CD4-positive, CD25-positive, alpha-beta regulatory T cell (primary cell): Measurements from ENCODE around the gene BPIFB4. TPM values are rescaled to one million over a fixed set of nuclear protein-coding genes. Genes with fewer than 3 reads are reported as not detected.
"Not testable (repeated sequence)": the region's sequence is repeated elsewhere in the genome, so short reads cannot be mapped to it uniquely, and the experiment has no call there.

Source experiments
- ATAC-seq, 2 donors: fragments of 150-1000 bp; cut with Tn5 transposase; one replicate each; pipeline ENCODE4 v1.10.0; 2021; ENCODE audit warnings: low read depth in 2 of 2, moderate number of reproducible peaks in 2 of 2, moderate library complexity in 1 of 2
- DNase-seq, 3 donors: peaks; one replicate each; pipeline versions ENCODE4 v3.0.0 to v3.0.0-alpha.2; 2012 to 2022; ENCODE audit warnings: mixed read lengths in 1 of 3
- H3K27ac ChIP-seq: one replicate; pipeline ENCODE4 v1.7.0; 2013; ENCODE audit warnings: mild to moderate bottlenecking, low read length; ENCODE audit not compliant: insufficient read depth, poor library complexity, severe bottlenecking
- H3K27me3 ChIP-seq: one replicate; pipeline ENCODE4 v1.7.0; 2013; ENCODE audit warnings: low read length; ENCODE audit not compliant: control insufficient read depth, insufficient read depth
- H3K36me3 ChIP-seq: one replicate; pipeline ENCODE4 v1.7.0; 2013; ENCODE audit warnings: mild to moderate bottlenecking, low read length, moderate library complexity; ENCODE audit not compliant: control insufficient read depth, insufficient read depth
- H3K4me1 ChIP-seq: 2 replicates; pipeline ENCODE4 v1.7.0; 2013; ENCODE audit warnings: mild to moderate bottlenecking, low read length; ENCODE audit not compliant: insufficient read depth, control insufficient read depth, poor library complexity, severe bottlenecking
- H3K4me3 ChIP-seq: one replicate; pipeline ENCODE4 v1.7.0; 2013; ENCODE audit warnings: low read depth, mild to moderate bottlenecking, low read length, moderate library complexity
- H3K9me3 ChIP-seq, 2 experiments: 1 replicate in 1 of 2; 2 replicates in 1 of 2; pipeline ENCODE4 v1.7.0; 2013; ENCODE audit warnings: low read length in 2 of 2, mild to moderate bottlenecking in 1 of 2, moderate library complexity in 1 of 2; ENCODE audit not compliant: control insufficient read depth in 2 of 2
- H3K27ac Mint-ChIP-seq, 3 donors: one replicate each; pipeline ENCODE4 v1.8.0; 2020 to 2022; ENCODE audit warnings: mild to moderate bottlenecking in 3 of 3, mixed read lengths in 3 of 3, moderate library complexity in 2 of 3
- H3K27me3 Mint-ChIP-seq: one replicate; pipeline ENCODE4 v1.8.0; 2022; ENCODE audit warnings: mild to moderate bottlenecking, mixed read lengths
- H3K36me3 Mint-ChIP-seq: one replicate; pipeline ENCODE4 v1.8.0; 2020; ENCODE audit warnings: mixed read lengths
- H3K4me1 Mint-ChIP-seq, 4 donors: one replicate each; pipeline ENCODE4 v1.8.0; 2020 to 2022; ENCODE audit warnings: mixed read lengths in 4 of 4, mild to moderate bottlenecking in 1 of 4
- H3K4me3 Mint-ChIP-seq, 4 donors: one replicate each; pipeline ENCODE4 v1.8.0; 2020 to 2022; ENCODE audit warnings: mild to moderate bottlenecking in 4 of 4, mixed read lengths in 4 of 4, moderate library complexity in 3 of 4
- H3K9me3 Mint-ChIP-seq, 7 donors: one replicate each; pipeline ENCODE4 v1.8.0; 2020 to 2022; ENCODE audit warnings: mixed read lengths in 7 of 7, mild to moderate bottlenecking in 3 of 7, moderate library complexity in 2 of 7
- polyA plus RNA-seq, 4 donors: library from polyadenylated mRNA; unstranded; fragments of 300-500 nt; fragmentation: Illumina TruSeq; gene quantifications; one replicate each; pipeline ENCODE4 v1.2.3, GENCODE V29; 2021
- total RNA-seq: library from RNA; stranded (reverse); gene quantifications from one replicate; pipeline ENCODE4 v1.2.3, GENCODE V29; 2022

Gene BPIFB4
- total and polyA plus RNA-seq, 5 donors from 2014 or later, result not detected

GRCh38 chr20:33111306-33111705 is 31.9 kb downstream of the BPIFB4 start:
- no peak for ATAC-seq
- no peak overlapping the region for H3K27ac Mint-ChIP-seq
- no peak overlapping the region for H3K4me3 Mint-ChIP-seq

DNA sequence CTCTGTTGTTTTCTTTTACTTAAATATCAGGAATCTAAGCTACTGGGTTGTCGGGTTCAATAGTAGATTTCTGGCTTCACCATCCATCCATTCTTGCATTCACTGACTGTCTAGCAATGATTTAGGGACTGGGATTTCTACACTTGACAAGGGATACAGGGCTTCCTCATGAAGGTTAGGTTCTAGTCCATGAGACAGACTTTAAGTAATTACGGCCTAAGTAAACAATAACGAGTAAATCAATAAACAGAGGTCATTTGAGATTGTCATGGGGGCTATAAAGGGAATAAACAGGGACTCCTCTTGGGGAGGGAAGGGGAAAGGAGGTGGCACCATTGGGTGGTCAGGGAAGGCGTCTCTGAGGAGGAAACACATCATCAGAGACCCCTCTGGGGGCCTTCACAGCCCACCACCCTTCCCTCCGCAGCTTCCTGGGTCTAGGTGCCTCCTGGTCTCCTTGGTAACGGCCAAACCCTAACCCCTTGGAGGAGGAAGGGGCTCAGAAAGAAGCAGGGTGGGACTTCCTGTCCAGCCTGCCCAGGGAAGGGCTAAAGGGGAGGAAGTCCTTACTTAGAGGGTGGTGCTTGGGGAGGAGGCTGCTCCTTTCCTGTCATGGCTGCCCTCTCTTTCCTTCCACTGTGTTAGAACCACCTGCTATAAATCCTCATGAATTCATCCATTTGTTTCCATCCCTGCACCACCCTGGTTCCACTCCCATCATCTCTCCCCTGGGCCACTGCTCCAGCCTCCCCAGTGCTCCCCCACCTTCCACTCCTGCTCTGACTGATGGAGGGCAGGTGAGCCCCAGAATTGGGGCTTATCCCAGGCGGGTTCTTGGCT is 33.3 kb downstream of the BPIFB4 start:
- Mint-ChIP-seq H3K36me3 (no peaks in the 10 kb centered on the region), H3K9me3 (peaks cover 0 to 1% (median 0%) of the 10 kb centered on the region in 7 donors), H3K4me3 (no peak overlapping the region), H3K27me3 (peaks cover 11% of the 10 kb centered on the region), H3K4me1 (no peaks in the 10 kb centered on the region), H3K27ac (no peak overlapping the region)
- no peaks in the 10 kb centered on the region for H3K9me3 ChIP-seq
- no peak overlapping the region for H3K4me3 ChIP-seq
- DNase-seq (no peak), ATAC-seq (no peak)
- no peaks in the 10 kb centered on the region for H3K4me1 ChIP-seq
- H3K27me3 ChIP-seq, result no peaks in the 10 kb centered on the region
- no peaks in the 10 kb centered on the region for H3K36me3 ChIP-seq
- no peak overlapping the region for H3K27ac ChIP-seq

More at GRCh38 chr20:33111306-33111705, 31.9 kb downstream of the BPIFB4 start:
- no peaks in the 10 kb centered on the region for H3K36me3 ChIP-seq
- H3K27ac ChIP-seq, result no peak overlapping the region
- no peaks in the 10 kb centered on the region for H3K27me3 ChIP-seq
- no peak overlapping the region for H3K4me3 ChIP-seq
- H3K4me1 ChIP-seq, result no peaks in the 10 kb centered on the region
- H3K36me3 Mint-ChIP-seq, result no peaks in the 10 kb centered on the region
- no peaks in the 10 kb centered on the region for H3K9me3 ChIP-seq
- H3K4me1 Mint-ChIP-seq, result no peaks in the 10 kb centered on the region
- peaks cover 0 to under 1% (median 0%) of the 10 kb centered on the region in 7 donors for H3K9me3 Mint-ChIP-seq
- DNase-seq, result no peak
- H3K27me3 Mint-ChIP-seq, result peaks cover 16% of the 10 kb centered on the region

GRCh38 chr20:33113387-33113908 is 34.0 kb downstream of the BPIFB4 start:
- peaks cover 11% of the 10 kb centered on the region for H3K27me3 Mint-ChIP-seq
- H3K36me3 Mint-ChIP-seq, result no peaks in the 10 kb centered on the region
- Histone ChIP-seq H3K4me1 (no peaks in the 10 kb centered on the region), H3K27ac (no peak overlapping the region), H3K36me3 (no peaks in the 10 kb centered on the region), H3K27me3 (no peaks in the 10 kb centered on the region), H3K4me3 (no peak overlapping the region), H3K9me3 (no peaks in the 10 kb centered on the region)
- no peak overlapping the region for H3K4me3 Mint-ChIP-seq
- ATAC-seq (no peak), DNase-seq (no peak)
- peaks cover 0 to 1% (median 0%) of the 10 kb centered on the region in 7 donors for H3K9me3 Mint-ChIP-seq
- H3K4me1 Mint-ChIP-seq, result no peaks in the 10 kb centered on the region
- no peak overlapping the region for H3K27ac Mint-ChIP-seq

DNA sequence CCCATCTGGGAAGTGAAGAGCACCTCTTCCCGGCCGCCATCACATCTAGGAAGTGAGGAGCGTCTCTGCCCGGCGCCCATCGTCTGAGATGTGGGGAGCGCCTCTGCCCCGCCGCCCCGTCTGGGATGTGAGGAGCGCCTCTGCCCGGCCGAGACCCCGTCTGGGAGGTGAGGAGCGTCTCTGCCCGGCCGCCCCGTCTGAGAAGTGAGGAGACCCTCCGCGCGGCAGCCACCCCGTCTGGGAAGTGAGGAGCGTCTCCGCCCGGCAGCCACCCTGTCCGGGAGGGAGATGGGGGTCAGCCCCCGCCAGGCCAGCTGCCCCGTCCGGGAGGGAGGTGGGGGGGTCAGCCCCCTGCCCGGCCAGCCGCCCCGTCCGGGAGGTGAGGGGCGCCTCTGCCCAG is 36.1 kb downstream of the BPIFB4 start:
- H3K4me3 Mint-ChIP-seq, ATAC-seq, H3K4me3 ChIP-seq, H3K4me1 ChIP-seq, H3K27ac ChIP-seq, H3K36me3 Mint-ChIP-seq, H3K9me3 Mint-ChIP-seq, H3K27ac Mint-ChIP-seq, H3K9me3 ChIP-seq, DNase-seq, H3K27me3 ChIP-seq, H3K36me3 ChIP-seq: not testable (repeated sequence)
- peaks cover 11% of the 10 kb centered on the region for H3K27me3 Mint-ChIP-seq
- peaks cover 0 to 12% (median 2%) of the 10 kb centered on the region in 4 donors for H3K4me1 Mint-ChIP-seq

DNA sequence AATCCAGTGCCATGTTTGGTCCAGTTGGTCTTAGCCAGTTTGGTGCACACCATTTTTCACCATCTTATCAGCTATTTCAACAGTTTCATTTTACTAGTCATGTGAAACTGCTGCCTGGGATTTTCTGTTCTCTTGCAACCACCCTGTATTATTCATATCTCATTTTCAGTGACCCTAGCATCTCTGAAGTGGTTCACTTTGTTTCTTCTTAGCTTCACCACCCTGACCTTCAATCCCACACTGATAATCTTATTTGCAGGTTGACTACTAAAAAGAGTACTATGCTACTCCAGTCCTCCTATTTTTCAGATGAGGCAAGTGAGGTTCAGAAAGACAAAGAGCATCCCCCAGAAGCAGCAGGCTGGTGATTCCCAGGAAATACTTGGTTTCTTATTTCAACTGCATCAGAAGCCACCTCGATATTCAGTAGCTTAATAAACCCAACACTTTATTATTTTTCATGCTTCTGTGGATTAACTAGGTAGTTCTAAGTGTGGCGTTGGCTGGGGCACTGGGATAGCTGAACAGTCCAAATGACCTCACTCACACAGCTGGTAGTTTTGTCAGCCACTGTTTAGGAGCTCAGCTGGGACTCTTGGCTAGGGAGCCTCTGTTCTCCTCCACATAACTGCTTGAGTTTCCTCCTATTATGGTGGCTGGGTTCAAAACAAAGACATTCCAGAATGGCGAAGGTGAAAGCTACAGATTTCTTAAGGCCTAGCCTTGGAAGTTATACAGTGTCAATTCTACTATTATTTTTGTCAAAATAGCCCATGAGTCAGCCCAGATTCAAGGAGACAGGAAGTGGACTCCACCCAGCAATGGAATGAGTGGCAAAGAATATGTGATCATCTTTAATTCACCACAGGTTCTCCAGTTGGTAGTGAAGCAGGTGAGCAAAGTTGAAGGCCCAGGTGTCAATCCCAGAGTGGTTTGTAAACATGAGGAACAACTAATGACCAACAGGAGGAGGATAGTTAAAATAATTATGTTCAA is 40.6 kb downstream of the BPIFB4 start:
- H3K4me3 ChIP-seq, result no peak overlapping the region
- H3K9me3 ChIP-seq, result no peaks in the 10 kb centered on the region
- peak in 1 of 3 donors; percentile 53 for DNase-seq
- Mint-ChIP-seq H3K27me3 (peaks cover 11% of the 10 kb centered on the region), H3K4me1 (peaks cover 0 to 14% (median 3%) of the 10 kb centered on the region in 4 donors), H3K4me3 (no peak overlapping the region), H3K36me3 (peaks cover 4% of the 10 kb centered on the region), H3K9me3 (peaks cover 0 to 4% (median 0%) of the 10 kb centered on the region in 7 donors), H3K27ac (no peak overlapping the region)
- H3K27ac ChIP-seq, result no peak overlapping the region
- H3K27me3 ChIP-seq, result no peaks in the 10 kb centered on the region
- no peaks in the 10 kb centered on the region for H3K4me1 ChIP-seq
- peak in 1 of 2 donors; percentile 42 for ATAC-seq
- no peaks in the 10 kb centered on the region for H3K36me3 ChIP-seq

GRCh38 chr20:33120934-33121333 is 41.5 kb downstream of the BPIFB4 start:
- Mint-ChIP-seq H3K36me3 (peaks cover 4% of the 10 kb centered on the region), H3K27me3 (peaks cover 21% of the 10 kb centered on the region), H3K4me3 (no peak overlapping the region), H3K27ac (no peak overlapping the region), H3K9me3 (peaks cover 0 to 4% (median 0%) of the 10 kb centered on the region in 7 donors), H3K4me1 (peaks cover 0 to 14% (median 3%) of the 10 kb centered on the region in 4 donors)
- no peak for ATAC-seq
- Histone ChIP-seq H3K4me1 (no peaks in the 10 kb centered on the region), H3K27me3 (no peaks in the 10 kb centered on the region), H3K9me3 (no peaks in the 10 kb centered on the region), H3K36me3 (no peaks in the 10 kb centered on the region), H3K4me3 (no peak overlapping the region), H3K27ac (no peak overlapping the region)
- no peak for DNase-seq

- not testable (repeated sequence) for H3K27me3 ChIP-seq, H3K36me3 Mint-ChIP-seq
- H3K4me1 Mint-ChIP-seq, result peaks cover 0 to 14% (median 3%) of the 10 kb centered on the region in 4 donors
These were observed 42.9 kb downstream of the BPIFB4 start for GRCh38 chr20:33122297-33122696.

More at GRCh38 chr20:33122297-33122696, 42.9 kb downstream of the BPIFB4 start:
- not testable (repeated sequence) for H3K4me3 Mint-ChIP-seq, DNase-seq, H3K9me3 Mint-ChIP-seq, H3K4me3 ChIP-seq, H3K36me3 ChIP-seq, H3K27ac ChIP-seq, H3K4me1 ChIP-seq, H3K9me3 ChIP-seq, ATAC-seq, H3K27ac Mint-ChIP-seq
- H3K27me3 Mint-ChIP-seq, result peaks cover 23% of the 10 kb centered on the region
